ENCODE data around the gene CUL2.

DNA sequence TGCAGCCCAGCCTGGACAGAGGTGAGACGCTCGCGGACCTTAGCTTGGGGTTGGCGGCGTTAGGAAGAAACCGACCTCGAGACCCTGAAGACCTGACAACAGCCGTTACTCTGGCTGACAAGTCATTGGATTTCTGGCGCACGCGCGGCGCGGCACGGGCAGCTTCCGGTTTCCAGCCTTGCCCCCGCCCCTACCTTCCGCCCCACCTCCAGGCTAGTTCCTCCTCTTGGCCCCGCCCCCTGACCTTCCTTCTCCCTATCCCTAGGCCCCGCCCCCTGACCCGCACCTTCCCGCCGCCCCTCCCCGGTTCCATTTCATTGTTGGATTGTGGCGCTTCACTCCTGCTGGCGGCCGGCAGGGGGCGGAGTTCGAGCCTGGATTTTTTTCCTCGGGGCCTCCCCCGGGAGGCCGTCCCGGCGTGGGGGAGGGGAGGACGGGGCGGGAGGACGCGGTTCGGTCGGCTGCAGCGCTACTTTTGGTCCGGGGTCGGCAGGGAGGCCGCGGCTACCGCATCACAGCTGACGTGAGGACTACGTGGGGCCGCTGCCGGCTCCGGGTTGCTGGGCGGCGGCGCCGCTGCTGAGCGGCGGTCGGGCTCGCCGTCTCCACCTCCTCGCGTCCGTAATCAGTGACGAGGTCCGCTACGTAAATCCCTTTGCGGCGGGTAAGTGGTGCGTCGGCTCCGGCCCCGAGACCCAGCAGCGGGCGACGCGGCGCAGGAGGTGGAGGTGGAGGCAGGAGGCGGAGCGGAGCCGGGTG, 36.6 kb upstream of the CUL2 start, which contains the start of gene CREM:
- peak; percentile 96 for TF ChIP-seq POLR2AphosphoS5 (IDR thresholded peaks at IDR 0.05; ENCODE audit: low read depth, low read length)
- no peak for TF ChIP-seq EZH2 (IDR thresholded peaks at IDR 0.05)
- TF ChIP-seq FOSL1 (IDR thresholded peaks at IDR 0.05; ENCODE audit: low read depth) = no peak
- peak; percentile 84 for TF ChIP-seq POLR2A (IDR thresholded peaks at IDR 0.05; ENCODE audit: borderline replicate concordance, extremely low read depth, insufficient read depth, insufficient read length)
- TF ChIP-seq EZH2phosphoT487 (IDR thresholded peaks at IDR 0.05; ENCODE audit: borderline replicate concordance) = no peak
- TF ChIP-seq, protein P1, sequence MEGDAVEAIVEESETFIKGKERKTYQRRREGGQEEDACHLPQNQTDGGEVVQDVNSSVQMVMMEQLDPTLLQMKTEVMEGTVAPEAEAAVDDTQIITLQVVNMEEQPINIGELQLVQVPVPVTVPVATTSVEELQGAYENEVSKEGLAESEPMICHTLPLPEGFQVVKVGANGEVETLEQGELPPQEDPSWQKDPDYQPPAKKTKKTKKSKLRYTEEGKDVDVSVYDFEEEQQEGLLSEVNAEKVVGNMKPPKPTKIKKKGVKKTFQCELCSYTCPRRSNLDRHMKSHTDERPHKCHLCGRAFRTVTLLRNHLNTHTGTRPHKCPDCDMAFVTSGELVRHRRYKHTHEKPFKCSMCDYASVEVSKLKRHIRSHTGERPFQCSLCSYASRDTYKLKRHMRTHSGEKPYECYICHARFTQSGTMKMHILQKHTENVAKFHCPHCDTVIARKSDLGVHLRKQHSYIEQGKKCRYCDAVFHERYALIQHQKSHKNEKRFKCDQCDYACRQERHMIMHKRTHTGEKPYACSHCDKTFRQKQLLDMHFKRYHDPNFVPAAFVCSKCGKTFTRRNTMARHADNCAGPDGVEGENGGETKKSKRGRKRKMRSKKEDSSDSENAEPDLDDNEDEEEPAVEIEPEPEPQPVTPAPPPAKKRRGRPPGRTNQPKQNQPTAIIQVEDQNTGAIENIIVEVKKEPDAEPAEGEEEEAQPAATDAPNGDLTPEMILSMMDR (IDR thresholded peaks at IDR 0.05 in 2 of 3, conservative IDR thresholded peaks at IDR 0.05 in 1 of 3; ENCODE audit: borderline replicate concordance in 1 of 3, insufficient read depth in 1 of 3, low read depth in 2 of 3, low read length in 2 of 3) = peak; percentile 72 to 82 (median 75)
- no peak for TF ChIP-seq ZBTB33 (IDR thresholded peaks at IDR 0.05; ENCODE audit: extremely low read depth, insufficient replicate concordance, low read length)
- TF ChIP-seq SP1 (IDR thresholded peaks at IDR 0.05; ENCODE audit: low read depth) = peak; percentile 73
- no peak for TF ChIP-seq REST (IDR thresholded peaks at IDR 0.05; ENCODE audit: low read depth)
- no peak for TF ChIP-seq JUND (IDR thresholded peaks at IDR 0.05)
- TF ChIP-seq ZFX (IDR thresholded peaks at IDR 0.05) = no peak
- TF ChIP-seq, protein P2, sequence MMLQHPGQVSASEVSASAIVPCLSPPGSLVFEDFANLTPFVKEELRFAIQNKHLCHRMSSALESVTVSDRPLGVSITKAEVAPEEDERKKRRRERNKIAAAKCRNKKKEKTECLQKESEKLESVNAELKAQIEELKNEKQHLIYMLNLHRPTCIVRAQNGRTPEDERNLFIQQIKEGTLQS (IDR thresholded peaks at IDR 0.05) = no peak
- peak; percentile 66 for TF ChIP-seq YY1 (IDR thresholded peaks at IDR 0.05; ENCODE audit: extremely low read depth, insufficient replicate concordance, low read depth, low read length)
- peak; percentile 60 for TF ChIP-seq TCF7L2 (IDR thresholded peaks at IDR 0.05; ENCODE audit: borderline replicate concordance, extremely low read depth, insufficient read depth, insufficient read length)

Data from HCT116 (cell line).